ENCODE measurements around the gene SH2D3A.
"Not testable (repeated sequence)": the region's sequence is repeated elsewhere in the genome, so short reads cannot be mapped to it uniquely, and the experiment has no call there.

SH2D3A gene

DNA sequence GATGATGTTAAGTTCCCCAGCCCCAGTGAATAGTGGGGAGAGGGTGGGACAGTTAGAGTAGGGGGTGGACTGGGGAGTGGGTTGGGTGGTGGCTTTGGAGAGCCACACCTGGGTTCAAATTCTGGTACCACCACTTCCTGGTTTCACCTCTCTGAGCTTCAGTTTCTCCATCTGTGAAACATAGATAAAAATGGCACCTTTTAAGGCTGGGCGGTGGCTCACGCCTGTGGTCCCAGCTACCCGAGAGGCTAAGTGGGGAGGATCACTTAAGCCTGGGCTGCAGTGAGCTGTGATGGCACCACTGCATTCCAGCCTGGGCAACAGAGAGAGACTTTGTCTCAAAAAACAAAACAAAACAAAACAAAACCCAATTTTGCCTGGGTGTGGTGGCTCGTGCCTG lies 11.2 kb upstream of the SH2D3A start:
- TF ChIP-seq CTCF (conservative IDR thresholded peaks at IDR 0.05; ENCODE audit: low read depth, low read length): no peak
- Histone ChIP-seq H3K4me1 (ENCODE audit: low read depth, poor library complexity, severe bottlenecking) (peaks cover 60% of the 10 kb centered on the region), H3K4me2 (peak overlapping the region; percentile 37; the same call in 1 of the 2 replicates), H3K36me3 (ENCODE audit: insufficient read depth) (no peaks in the 10 kb centered on the region), H3K9ac (no peak overlapping the region), H3K79me2 (ENCODE audit: insufficient read depth, low read depth) (peaks cover 66% of the 10 kb centered on the region), H3K27me3 (ENCODE audit: insufficient read depth, low read depth) (no peaks in the 10 kb centered on the region), H4K20me1 (ENCODE audit: insufficient read depth) (no peaks in the 10 kb centered on the region), H2AFZ (ENCODE audit: low read depth) (no peak overlapping the region), H3K27ac (peak overlapping the region; percentile 29; the same call in 1 of the 2 replicates), H3K4me3 (IDR thresholded peaks at IDR 0.05; ENCODE audit: insufficient read depth, low read depth, low read length) (no peak overlapping the region)

- H4K20me1 ChIP-seq (ENCODE audit: insufficient read depth): no peaks in the 10 kb centered on the region
- no peaks in the 10 kb centered on the region for H3K27me3 ChIP-seq (ENCODE audit: insufficient read depth, low read depth)
- no peak overlapping the region for H3K9ac ChIP-seq
- H3K79me2 ChIP-seq (ENCODE audit: insufficient read depth, low read depth): peaks cover 73% of the 10 kb centered on the region
- no peak overlapping the region for H2AFZ ChIP-seq (ENCODE audit: low read depth)
- H3K4me3 ChIP-seq (IDR thresholded peaks at IDR 0.05; ENCODE audit: insufficient read depth, low read depth, low read length): no peak overlapping the region
- H3K4me2 ChIP-seq: no peak overlapping the region
- H3K36me3 ChIP-seq (ENCODE audit: insufficient read depth): no peaks in the 10 kb centered on the region
- H3K4me1 ChIP-seq (ENCODE audit: low read depth, poor library complexity, severe bottlenecking): peaks cover 51% of the 10 kb centered on the region
- no peak overlapping the region for H3K27ac ChIP-seq
- no peak for TF ChIP-seq CTCF (conservative IDR thresholded peaks at IDR 0.05; ENCODE audit: low read depth, low read length)
These were observed 10.2 kb upstream of the SH2D3A start for GRCh38 chr19:6777434-6777833.

- no peak overlapping the region for H3K9ac ChIP-seq
- H3K27ac ChIP-seq: no peak overlapping the region
- peaks cover 47% of the 10 kb centered on the region for H3K4me1 ChIP-seq (ENCODE audit: low read depth, poor library complexity, severe bottlenecking)
- no peak for TF ChIP-seq CTCF (conservative IDR thresholded peaks at IDR 0.05; ENCODE audit: low read depth, low read length)
- H3K79me2 ChIP-seq (ENCODE audit: insufficient read depth, low read depth): peaks cover 72% of the 10 kb centered on the region
- H2AFZ ChIP-seq (ENCODE audit: low read depth): no peak overlapping the region
- no peaks in the 10 kb centered on the region for H3K36me3 ChIP-seq (ENCODE audit: insufficient read depth)
- H3K27me3 ChIP-seq (ENCODE audit: insufficient read depth, low read depth): no peaks in the 10 kb centered on the region
- H3K4me3 ChIP-seq (IDR thresholded peaks at IDR 0.05; ENCODE audit: insufficient read depth, low read depth, low read length): no peak overlapping the region
- no peak overlapping the region for H3K4me2 ChIP-seq
- H4K20me1 ChIP-seq (ENCODE audit: insufficient read depth): no peaks in the 10 kb centered on the region
These were observed 9.8 kb upstream of the SH2D3A start for GRCh38 chr19:6776999-6777398.

DNA sequence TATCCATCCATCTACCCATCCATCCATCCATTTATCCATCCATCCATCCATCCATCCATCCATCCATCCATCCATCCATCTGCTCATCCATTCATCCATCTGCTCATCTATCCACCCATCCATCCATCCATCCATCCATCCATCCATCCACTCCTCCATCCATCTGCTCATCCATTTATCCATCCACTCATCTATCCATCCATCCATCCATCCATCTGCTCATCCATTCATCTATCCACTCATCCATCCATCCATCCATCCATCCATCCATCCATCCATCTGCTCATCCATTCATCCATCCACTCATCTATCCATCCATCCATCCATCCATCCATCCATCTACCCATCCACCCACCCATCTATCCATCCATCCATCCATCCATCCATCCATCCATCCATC lies 8.8 kb upstream of the SH2D3A start:
- H3K27me3 ChIP-seq (ENCODE audit: insufficient read depth, low read depth); H3K4me2 ChIP-seq; H4K20me1 ChIP-seq (ENCODE audit: insufficient read depth); H2AFZ ChIP-seq (ENCODE audit: low read depth); H3K27ac ChIP-seq; H3K36me3 ChIP-seq (ENCODE audit: insufficient read depth); H3K4me3 ChIP-seq (IDR thresholded peaks at IDR 0.05; ENCODE audit: insufficient read depth, low read depth, low read length); H3K9ac ChIP-seq: not testable (repeated sequence)
- Histone ChIP-seq H3K79me2 (ENCODE audit: insufficient read depth, low read depth) (peaks cover 67% of the 10 kb centered on the region), H3K4me1 (ENCODE audit: low read depth, poor library complexity, severe bottlenecking) (peaks cover 39% of the 10 kb centered on the region)

DNA sequence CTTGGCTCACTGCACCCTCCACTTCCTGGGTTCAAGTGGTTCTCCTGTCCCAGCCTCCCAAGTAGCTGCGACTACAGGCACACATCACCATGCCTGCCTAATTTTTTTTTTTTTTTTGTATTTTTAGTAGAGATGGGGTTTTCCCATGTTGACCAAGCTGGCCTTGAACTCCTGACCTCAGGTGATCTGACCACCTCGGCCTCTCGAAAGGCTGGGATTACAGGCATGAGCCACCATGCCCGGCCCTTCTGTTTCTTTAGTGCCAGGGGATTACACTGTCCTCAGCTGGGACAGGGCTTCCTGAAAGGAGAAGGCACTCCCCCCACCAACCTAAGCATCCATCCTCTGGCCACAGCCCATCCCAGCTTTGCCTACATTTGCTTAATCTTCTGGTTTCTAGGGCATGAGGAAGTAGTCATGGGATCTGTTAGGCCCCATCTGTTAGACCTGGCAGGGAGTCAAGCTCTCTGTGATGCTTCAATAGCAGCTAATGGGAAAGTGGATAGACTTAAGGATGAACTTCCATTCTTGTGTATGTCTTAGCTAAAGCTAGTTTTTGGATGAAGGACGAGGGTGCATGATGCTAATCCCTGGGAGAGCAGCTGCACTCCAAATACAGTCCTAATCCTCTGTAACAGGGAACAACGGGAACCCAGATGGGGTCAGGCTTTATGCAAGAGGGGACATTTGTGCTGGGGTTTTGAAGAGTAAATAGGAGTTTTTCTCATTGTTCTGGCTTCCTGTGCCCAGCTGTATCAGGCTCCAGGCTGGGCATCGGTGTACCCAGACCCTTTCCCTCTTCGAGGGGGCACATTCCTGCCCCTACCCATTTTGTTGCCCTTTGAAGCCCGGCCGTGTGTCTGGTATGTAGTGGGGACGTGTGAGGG lies 7.8 kb upstream of the SH2D3A start:
- Histone ChIP-seq H3K36me3 (ENCODE audit: insufficient read depth) (no peaks in the 10 kb centered on the region), H3K4me3 (IDR thresholded peaks at IDR 0.05; ENCODE audit: insufficient read depth, low read depth, low read length) (no peak overlapping the region), H4K20me1 (ENCODE audit: insufficient read depth) (no peaks in the 10 kb centered on the region), H3K79me2 (ENCODE audit: insufficient read depth, low read depth) (peaks cover 57% of the 10 kb centered on the region), H3K4me1 (ENCODE audit: low read depth, poor library complexity, severe bottlenecking) (peaks cover 39% of the 10 kb centered on the region), H3K4me2 (peak overlapping the region; percentile 1; the same call in 1 of the 2 replicates), H2AFZ (ENCODE audit: low read depth) (no peak overlapping the region), H3K9ac (no peak overlapping the region), H3K27ac (no peak overlapping the region), H3K27me3 (ENCODE audit: insufficient read depth, low read depth) (no peaks in the 10 kb centered on the region)
- TF ChIP-seq CTCF (conservative IDR thresholded peaks at IDR 0.05; ENCODE audit: low read depth, low read length): no peak
